ENCODE data around the gene NMD3. TPM values are rescaled to one million over a fixed set of nuclear protein-coding genes. Genes with fewer than 3 reads are reported as not detected.

The NMD3 gene
- total and polyA plus RNA-seq, 12 donors: 22.2 to 76.9 (median 61.4) TPM

- no peak overlapping the region for H3K4me3 ChIP-seq
- DNase-seq: no peak
- no peak overlapping the region for H3K27ac ChIP-seq
- H3K9me3 ChIP-seq: peaks cover 0 to 18% (median 0%) of the 10 kb centered on the region in 11 donors
- H3K36me3 ChIP-seq: peaks cover 0 to 39% (median 7%) of the 10 kb centered on the region in 9 donors
- no peak for ATAC-seq
- H3K27me3 ChIP-seq: no peaks in the 10 kb centered on the region
- intact Hi-C loops (cut with DNase I): loop anchor here in 1 of 10 donors (10.0 kb wide), 1 partner anchor 313 kb away; no protein-coding TSS in a partner anchor
- 72 to 77% methylated on average over 3 of the region's 3 CpGs for WGBS, 2 donors
- peaks cover 0 to 15% (median 10%) of the 10 kb centered on the region in 9 donors for H3K4me1 ChIP-seq
- no peak for TF ChIP-seq CTCF (IDR thresholded peaks at IDR 0.05)
Observed at GRCh38 chr3:161267646-161268045, 46.5 kb downstream of the NMD3 start.

- no peak for DNase-seq
- Histone ChIP-seq H3K27me3 (no peaks in the 10 kb centered on the region), H3K4me3 (no peak overlapping the region), H3K4me1 (peaks cover 0 to 11% (median 7%) of the 10 kb centered on the region in 9 donors), H3K9me3 (peaks cover 0 to 18% (median 0%) of the 10 kb centered on the region in 11 donors), H3K36me3 (peaks cover 0 to 39% (median 7%) of the 10 kb centered on the region in 9 donors), H3K27ac (no peak overlapping the region)
- intact Hi-C loops (cut with DNase I): loop anchor here in 1 of 10 donors (10.0 kb wide), 1 partner anchor 314 kb away; no protein-coding TSS in a partner anchor
- 95 to 96% methylated on average over 3 of the region's 3 CpGs for WGBS, 2 donors
- no peak for ATAC-seq
- no peak for TF ChIP-seq CTCF (IDR thresholded peaks at IDR 0.05)
Observed at GRCh38 chr3:161268601-161269000, 47.5 kb downstream of the NMD3 start.

- Histone ChIP-seq H3K27me3 (no peaks in the 10 kb centered on the region), H3K27ac (no peak overlapping the region), H3K9me3 (no peaks in the 10 kb centered on the region), H3K36me3 (peaks cover 0 to 39% (median 4%) of the 10 kb centered on the region in 9 donors), H3K4me1 (peaks cover 0 to 11% (median 7%) of the 10 kb centered on the region in 9 donors), H3K4me3 (no peak overlapping the region)
- TF ChIP-seq CTCF (IDR thresholded peaks at IDR 0.05): no peak
- WGBS, 2 donors: 89 to 93% methylated on average over 4 of the region's 4 CpGs
- DNase-seq (no peak), ATAC-seq (peak in 2 of 8 donors; percentile 61 to 62)
- intact Hi-C loops (cut with DNase I): loop anchor here in 9 of 10 donors (5.0 kb wide), 3 partner anchors 136 to 151 kb away; no protein-coding TSS in a partner anchor
Observed at GRCh38 chr3:161270991-161271390, 49.9 kb downstream of the NMD3 start.

GRCh38 chr3:161271646-161272045 lies 50.5 kb downstream of the NMD3 start:
- no peak for TF ChIP-seq CTCF (IDR thresholded peaks at IDR 0.05)
- ATAC-seq (no peak), DNase-seq (no peak)
- Histone ChIP-seq H3K36me3 (peaks cover 0 to 43% (median 4%) of the 10 kb centered on the region in 9 donors), H3K4me3 (no peak overlapping the region), H3K27ac (no peak overlapping the region), H3K4me1 (peaks cover 0 to 7% (median 4%) of the 10 kb centered on the region in 9 donors), H3K9me3 (no peaks in the 10 kb centered on the region), H3K27me3 (no peaks in the 10 kb centered on the region)
- WGBS, 2 donors: 89 to 93% methylated on average over 2 of the region's 2 CpGs
- intact Hi-C loops (cut with DNase I): loop anchor here in 9 of 10 donors (5.0 kb wide), 3 partner anchors 136 to 151 kb away; no protein-coding TSS in a partner anchor

Data from heart right ventricle (tissue), 16 donors.